GM19455 (cell line): ENCODE data around the gene GIMAP7.
"Not testable (repeated sequence)": the region's sequence is repeated elsewhere in the genome, so short reads cannot be mapped to it uniquely, and the experiment has no call there.

Experiments used
- ATAC-seq: cut with Tn5 transposase; IDR thresholded peaks from one replicate; pipeline ENCODE4 v1.9.1; 2021; ENCODE audit not compliant: unreplicated experiment

The GIMAP7 gene

DNA sequence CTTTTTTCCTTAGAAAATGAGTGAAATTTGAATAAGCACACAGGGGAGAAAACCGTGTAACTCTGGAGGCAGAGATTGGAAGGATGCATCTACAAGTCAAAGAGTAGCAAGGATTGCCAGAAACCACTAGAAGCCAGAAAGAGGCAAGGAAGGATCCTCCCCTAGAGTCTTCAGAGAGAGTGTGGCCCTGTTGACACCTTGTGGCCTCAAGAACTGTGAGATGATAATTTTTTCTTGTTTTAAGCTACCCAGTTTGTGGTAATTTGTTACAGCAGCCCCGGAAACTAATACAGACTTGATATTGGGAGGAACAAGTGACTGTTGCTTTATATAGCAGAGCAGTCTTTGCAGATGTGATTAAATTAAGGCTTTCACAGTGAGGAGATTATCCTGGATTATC is 3.6 kb upstream of the GIMAP7 start:
- no peak for ATAC-seq

DNA sequence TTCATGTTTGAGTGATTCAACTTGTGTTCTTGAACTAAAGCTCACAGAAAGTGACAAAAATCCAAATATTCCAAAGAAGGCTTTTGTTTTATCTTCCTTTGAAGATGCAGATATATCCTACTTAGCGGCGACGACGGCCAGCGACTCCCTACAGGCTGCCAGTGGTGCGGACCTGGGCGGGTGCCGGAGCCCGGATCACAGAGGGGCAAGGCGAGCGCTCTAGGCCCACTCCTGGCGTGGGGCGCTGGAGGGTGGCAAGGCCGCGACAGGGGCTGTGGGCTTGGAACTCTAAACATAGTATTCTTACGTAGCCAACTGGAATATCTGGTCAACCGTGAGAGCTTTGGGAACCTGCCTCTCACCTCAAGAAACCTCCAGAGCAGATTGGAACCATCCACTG is 914 bp upstream of the GIMAP7 start:
- ATAC-seq, result no peak

DNA sequence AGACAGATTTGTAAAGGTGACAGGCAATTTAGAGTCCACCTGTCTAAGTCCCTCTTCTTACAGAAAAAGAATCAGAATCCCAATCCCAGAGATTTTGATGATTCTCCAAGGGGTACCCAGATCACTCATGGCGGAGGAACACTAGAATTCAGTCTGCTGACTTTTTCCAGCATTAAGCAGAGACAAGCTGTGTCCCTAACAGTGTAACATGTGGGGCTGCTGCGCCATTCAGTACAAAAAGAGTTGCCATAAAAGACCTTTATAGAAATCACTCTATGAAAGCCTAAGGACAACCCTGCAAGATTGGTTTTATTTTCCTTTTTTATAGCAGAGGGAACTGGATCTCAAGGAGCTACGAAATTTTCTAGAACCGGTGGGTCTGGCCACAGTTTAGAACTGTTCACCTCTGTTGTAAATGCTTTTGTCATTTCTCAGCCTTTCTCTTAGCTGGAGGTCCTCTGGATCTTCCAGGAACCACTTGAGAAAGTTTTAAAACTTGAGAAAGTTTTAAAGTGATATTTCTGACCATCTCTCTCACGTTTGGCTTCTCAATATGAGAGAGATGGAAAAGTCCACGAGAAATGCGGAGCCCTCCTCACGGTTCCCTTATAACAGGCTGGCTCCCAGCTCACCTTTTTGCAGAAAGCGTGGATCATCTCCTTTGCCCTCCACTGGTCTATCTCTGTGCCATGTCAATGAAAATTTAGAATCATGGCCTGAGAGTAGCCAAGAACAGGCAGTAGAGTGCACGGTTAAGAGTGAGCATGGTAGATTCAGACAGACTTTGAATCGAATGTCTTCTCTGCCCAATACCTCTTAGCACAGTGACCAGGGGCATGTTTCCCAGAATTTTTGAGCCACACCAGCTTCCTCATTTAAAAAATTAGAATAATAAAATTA is 826 bp downstream of the GIMAP7 start:
- peak; percentile 28 for ATAC-seq

DNA sequence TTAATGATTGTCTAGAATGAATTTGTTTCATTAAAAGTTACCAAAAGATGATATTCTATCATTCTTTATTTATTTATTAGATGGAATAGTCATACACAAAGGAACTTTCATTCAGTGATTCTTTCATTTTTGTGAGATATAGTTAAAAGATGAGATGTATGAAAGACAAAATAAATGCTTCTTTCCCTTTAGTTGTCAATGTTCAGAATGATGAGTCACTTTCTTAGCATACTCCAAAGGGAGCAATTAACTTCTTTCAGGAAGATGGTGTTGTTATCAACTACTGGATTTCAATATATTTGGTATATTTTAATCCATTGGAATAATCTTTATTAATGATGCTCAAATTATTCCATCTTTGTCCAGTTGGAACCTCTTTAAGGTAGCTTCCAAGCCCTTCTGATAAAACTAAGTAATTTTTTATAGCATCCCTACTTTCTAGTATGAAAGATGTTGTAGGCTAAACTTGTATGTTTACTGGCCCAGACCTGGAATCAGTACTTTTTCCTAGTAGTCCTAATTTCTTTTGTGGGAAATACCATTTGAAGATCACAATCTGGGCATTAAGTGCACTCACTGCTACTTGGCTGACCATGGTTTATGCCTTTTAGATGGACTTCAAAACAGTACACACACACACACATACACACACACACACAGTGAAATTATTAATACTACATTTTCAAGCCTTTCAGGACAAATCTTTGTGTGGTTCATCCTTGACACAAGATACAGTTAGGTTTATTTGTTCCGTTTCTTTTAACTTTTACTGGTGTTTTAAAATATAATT is 2.5 kb downstream of the GIMAP7 start:
- ATAC-seq, result no peak

DNA sequence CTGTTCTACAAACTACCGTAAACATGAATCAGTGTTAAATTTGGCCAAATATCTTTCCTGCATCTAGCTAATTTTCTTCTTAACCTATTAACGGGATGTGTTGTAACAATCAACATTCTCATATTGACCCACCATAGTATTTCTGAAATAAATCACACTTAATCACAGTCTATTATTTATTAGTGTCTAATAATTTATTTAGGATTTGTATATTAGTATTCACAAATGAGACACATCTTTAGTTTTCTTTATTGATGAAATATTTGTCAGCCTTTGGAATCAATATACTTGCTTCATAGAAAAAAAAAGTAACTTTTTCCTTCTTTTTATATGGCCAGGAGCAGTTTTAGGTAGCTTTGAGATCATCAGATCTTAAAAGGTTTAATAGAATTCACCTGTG is 4.6 kb downstream of the GIMAP7 start:
- no peak for ATAC-seq

DNA sequence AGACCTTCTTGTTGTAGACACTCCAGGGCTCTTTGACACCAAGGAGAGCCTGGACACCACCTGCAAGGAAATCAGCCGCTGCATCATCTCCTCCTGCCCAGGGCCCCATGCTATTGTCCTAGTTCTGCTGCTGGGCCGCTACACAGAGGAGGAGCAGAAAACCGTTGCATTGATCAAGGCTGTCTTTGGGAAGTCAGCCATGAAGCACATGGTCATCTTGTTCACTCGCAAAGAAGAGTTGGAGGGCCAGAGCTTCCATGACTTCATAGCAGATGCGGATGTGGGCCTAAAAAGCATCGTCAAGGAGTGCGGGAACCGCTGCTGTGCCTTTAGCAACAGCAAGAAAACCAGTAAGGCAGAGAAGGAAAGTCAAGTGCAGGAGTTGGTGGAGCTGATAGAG is 5.5 kb downstream of the GIMAP7 start:
- no peak for ATAC-seq

DNA sequence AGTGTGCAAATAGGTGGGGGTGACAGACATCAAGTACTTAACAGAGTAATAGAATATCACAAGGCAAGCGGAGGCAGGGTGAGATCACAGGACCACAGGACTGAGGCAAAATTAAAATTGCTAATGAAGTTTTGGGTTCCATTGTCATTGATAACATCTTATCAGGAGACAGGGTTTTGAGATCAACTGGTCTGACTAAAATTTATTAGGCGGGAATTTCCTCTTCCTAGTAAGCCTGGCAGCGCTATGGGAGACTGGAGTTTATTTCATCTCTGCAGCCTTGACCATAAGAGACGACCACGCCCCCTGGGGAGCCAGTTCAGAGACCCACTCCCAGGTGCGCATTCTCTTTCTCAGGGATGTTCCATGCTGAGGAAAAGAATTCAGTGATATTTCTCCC is 8.3 kb downstream of the GIMAP7 start:
- ATAC-seq, result not testable (repeated sequence)

DNA sequence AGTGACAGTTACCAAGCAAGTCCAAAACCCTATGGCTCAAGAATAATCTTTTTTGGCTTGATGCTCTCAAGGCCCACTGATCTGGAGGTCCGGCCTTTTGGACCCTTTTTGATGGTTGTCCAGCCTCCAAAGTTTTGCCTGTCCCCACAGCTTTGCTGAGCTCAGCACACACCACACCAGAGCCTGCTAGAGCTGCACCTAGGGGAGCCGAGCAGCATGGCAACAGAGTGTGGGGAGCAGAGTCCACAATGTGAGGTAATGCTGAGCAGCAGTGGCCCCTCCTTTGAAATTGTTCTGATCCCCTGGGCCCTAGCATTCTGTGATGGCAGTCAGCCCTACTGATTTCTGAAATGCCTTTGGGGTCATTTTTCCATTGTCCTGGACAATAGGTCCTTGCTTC is 9.3 kb downstream of the GIMAP7 start:
- no peak for ATAC-seq

DNA sequence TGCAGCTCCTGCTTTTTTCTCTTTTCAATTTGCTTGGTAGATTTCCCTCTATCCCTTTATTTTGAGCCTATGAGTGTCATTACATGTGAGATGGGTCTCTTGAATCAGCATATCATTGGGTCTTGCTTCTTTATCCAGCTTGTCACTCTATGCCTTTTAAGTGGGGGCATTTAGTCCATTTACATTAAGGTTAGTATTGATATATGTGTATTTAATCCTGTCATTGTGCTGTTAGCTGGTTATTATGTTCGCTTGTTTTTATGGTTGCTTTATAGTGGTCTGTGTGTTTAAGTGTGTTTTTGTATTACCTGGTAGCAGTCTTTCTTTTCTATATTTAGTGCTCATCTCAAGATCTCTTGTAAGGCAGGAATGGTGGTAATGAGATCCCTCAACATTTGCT is 17.0 kb downstream of the GIMAP7 start:
- no peak for ATAC-seq

DNA sequence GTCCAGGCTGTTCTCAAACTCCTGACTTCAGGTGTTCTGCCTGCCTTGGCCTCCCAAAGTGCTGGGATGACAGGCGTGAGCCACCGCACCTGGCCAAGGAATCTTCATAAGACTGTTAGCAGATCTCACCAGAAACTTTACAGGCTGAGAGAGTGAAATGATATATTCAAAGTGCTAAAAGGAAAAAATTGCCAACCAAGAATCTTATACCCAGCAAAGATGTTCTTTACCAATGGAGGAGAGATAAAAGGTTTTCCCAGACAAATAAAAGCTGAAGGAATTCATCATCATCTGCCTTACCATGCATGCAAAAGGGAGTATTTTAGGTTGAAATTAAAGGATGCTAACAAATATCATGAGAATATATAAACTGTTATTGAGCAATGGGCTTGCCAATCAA is 23.6 kb downstream of the GIMAP7 start:
- no peak for ATAC-seq

DNA sequence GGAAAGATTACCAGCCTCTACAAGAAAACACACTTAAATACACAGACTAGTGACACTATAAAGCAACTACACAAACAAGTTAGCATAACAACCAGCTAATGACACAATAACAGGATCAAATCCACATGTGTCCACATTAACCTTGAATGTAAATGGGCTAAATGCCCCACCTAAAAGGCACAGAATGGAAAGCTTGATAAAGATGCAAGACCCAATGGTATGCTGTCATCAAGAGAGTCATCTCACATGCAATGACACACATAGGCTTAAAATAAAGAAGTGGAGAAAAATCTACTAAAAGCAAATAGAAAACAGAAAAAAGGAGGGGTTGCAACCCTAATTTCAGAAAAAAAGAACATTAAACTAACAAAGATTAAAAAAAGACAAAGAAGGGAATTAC is 38.5 kb downstream of the GIMAP7 start:
- ATAC-seq, result no peak

DNA sequence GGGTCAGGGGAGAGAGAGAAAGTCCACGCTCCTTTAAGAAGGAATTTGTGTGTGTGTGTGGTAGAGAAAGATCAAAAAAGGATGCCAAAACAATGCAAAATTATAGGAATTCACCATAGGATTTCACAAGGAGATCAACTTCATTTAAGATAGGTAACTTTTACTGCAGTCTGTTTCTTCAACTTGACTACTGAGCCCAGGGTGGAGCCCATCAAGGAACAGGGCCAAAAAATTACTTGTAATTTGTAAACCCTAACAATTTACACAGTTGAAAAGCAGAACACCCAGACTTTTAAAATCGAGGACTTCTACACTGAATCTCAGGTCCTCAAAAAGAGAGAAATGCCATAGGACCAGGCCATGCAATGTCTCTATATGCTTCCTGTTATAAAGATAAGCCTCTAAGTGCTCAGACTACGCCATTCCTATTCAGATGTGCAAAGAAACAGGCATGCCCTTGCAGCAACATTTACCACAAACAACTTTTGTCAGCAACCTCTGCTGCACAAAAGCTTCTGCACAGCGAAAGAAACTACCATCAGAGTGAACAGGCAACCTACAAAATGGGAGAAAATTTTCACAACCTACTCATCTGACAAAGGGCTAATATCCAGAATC is 42.0 kb downstream of the GIMAP7 start:
- no peak for ATAC-seq

DNA sequence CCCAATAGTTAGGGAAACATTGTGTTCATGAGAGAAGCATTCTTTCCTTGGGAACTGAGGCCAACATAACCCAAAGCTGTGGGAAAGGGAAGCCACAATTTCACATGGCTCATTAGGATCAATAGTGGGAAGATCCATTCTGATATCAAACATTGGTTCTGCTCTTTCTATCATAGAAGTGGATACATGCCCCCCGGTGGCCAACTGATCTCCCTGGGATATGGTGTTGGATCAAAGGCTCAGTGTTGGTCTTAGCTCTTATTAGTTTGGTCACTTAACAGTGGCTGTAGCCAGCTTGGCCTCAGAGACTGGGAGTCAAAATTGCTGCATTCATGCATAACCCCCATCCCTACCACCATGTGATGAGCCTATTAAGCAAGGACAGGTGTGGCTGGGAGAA is 45.8 kb downstream of the GIMAP7 start:
- no peak for ATAC-seq

DNA sequence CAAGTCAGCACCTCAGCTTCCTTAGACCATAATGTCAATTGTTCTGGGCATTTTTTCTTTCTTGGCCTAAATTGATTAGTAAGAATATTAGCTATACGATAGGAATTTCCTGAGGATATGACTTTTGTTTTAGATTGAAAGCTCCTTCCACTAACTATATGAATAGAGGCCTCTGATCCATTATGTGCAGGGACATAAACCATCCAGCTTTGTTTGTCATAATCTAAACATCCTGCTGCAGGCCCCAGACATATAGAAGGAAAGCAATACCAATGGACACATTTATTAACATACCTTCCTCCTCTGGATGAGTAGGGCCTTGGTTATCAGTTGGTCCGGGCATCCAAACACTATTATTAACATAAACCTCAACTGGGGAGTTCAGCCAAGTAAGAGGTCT is 48.2 kb downstream of the GIMAP7 start:
- ATAC-seq, result no peak

DNA sequence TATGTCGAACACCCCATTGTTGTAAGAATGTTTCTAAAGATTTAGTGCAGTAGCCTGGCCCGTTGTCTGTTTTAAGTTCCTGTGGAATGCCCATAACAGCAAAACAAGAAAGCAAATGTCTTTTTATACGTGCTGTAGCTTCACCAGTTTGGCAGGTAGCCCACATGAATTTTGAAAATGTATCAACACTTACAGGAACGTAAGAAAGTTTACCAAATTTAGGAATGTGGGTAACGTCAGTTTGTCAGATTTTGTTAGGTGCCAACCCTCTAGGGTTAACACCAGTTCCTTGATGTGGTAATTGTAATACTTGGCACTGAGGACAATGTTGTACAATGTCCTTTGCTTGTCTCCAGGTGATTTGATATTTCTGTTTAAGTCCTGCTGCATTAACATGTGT is 49.3 kb downstream of the GIMAP7 start:
- no peak for ATAC-seq

DNA sequence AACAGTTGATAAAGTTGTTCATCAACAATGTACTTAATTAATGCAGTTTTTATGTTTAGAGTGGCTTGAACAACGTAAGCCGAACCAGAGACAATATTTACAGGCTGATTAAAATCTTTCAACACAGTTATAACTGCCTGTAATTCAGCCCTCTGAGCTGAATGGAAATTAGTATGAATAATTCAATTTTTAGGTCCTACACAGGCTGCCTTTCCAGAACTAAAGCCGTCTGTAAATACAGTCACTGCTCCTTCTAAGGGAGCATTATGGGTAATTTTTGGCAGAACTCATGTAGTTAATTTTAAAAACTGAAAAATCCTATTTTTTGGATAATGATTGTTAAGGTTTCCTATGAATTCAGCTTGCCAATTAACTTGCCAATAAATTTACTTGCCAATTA is 49.9 kb downstream of the GIMAP7 start:
- no peak for ATAC-seq

DNA sequence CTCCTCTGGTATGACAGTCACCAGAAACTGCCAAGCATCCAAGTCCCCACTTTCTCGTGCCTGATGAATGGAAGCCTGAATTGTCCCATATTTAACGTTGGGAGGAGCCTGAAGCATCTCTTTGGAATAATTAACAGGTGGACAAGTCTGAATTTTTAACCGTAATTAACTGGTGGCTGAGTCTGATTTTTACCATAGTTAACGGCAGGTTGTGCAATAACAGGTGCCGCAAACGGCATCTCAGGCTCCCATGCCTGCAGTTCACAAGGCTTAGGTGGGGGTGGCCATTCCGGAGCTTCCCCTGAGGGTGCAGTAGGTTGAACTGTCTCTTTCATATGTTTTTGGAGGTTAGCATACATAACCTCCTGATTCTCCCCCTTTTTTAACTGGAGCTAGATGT is 50.6 kb downstream of the GIMAP7 start:
- no peak for ATAC-seq

DNA sequence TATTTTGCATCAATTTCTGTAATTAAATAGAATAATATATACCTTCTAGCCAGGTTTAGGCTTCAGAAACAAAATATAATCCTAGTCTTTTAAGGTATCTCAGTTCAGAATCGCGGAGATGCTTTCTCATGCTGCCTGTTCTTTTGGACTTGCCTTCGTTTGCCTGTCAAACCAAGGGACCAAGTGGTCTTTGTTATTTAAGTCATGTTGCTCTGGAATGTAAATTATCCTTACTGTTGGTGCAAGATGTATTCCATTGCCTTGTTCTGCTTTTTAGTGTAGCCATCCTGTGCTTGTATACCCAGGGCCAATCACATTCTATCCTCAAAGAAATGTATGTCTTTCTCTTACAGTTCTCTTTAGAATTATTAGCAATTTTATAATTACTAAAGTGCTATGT is 51.5 kb downstream of the GIMAP7 start:
- ATAC-seq, result no peak

DNA sequence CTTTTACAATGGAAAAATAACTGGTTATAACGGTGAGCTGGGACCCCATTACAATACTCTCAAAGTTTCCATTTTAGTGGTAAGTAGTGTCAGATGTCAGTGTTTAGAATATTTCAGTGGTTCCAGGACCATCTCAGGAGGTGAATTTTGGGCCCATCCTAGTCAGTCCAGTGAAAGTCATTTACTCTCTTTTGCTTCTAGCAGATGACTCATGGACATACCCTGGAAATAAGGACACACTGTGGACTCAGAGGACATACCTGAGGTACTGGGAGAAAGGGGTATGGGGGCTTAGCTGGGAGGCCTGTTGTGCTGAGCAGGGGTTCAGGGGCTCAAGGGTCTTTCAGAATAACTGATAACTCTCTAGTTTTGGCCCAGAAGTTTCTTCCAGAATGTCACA is 51.9 kb downstream of the GIMAP7 start:
- ATAC-seq, result no peak

DNA sequence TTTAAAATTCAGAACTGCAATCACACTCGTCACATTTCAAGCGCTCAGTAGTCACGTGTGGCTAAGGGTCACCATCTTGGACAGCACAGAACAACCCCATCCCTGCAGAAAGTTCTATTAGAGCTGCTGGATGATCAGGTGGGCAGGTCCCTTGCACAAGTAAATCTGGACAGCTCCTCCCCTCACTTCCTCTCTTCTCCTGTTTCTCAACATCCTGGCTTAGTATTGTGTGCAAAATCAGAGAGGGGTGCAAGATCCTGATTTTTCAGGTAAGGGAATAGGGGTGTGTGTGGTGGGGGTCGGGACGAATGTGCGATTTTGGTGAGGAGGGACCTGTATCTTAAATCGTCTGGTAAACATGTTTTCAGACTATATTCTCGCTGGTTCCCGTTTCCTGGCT is 52.5 kb downstream of the GIMAP7 start, which contains the start of gene GIMAP4:
TSS of gene GIMAP4 (plus strand) at position 222 of the 400 bp plus-strand sequence. CDS start 2,512 bp downstream, outside the sequence.
- ATAC-seq, result no peak

DNA sequence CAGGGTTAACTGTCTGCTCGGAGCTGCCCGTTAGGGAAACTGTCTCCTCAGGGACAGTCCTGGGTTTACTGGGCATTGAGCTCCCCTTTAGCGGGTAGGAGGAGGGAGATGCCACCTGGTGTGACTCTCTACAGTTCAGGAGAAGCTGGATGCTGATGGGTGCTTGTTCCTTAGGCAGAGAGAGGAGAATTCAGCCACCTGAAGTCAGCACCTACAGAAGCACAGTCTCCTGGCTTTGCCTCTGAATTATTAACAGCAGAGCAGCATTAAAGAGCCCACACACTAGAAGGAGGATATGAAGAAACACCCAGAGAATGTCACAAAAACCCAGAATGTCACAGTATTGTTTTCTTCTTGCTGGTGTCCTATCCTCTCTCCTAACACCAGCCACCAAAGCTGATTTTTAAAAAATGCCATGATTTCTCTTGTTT is 53.2 kb downstream of the GIMAP7 start:
- ATAC-seq, result no peak

DNA sequence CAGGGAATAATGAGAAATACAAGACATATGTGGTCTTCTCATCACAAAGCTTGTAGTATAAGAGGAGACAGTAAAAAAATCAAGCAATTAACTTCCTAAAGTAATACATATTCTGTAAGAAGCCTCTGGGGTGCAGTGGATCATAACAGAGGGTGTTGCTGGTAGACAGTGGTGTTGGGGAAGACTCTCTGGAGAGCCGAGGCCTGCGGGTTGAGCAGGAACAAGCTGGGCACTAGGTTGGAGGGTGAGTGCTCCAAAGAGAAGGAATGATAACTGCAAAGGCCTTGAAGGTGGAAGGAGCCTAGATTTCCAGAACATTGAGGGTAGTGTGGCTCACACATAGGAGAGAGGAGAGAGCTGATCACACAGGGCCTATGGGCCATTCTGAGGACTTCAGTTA is 54.0 kb downstream of the GIMAP7 start:
- no peak for ATAC-seq
